Natural killer cell (primary cell): ENCODE data around the gene TAS2R41. TPM values are rescaled to one million over a fixed set of nuclear protein-coding genes. Genes with fewer than 3 reads are reported as not detected.

Experiments
- ATAC-seq, 3 donors: fragments of 150-1000 bp in 2 of 3; fragments of 200-7000 bp in 1 of 3; cut with Tn5 transposase; 1 replicate in 1 of 3; 2 replicates in 2 of 3; pipeline ENCODE4 v1.10.0; 2021; ENCODE audit warnings: mild to moderate bottlenecking in 2 of 3, moderate library complexity in 2 of 3
- DNase-seq, 2 donors: peaks; one replicate each; pipeline versions ENCODE4 v3.0.0 to v3.0.0-alpha.2; 2013 to 2021; ENCODE audit warnings: mixed read lengths in 1 of 2
- H3K27ac ChIP-seq: one replicate; pipeline ENCODE4 v1.5.1; 2013; ENCODE audit warnings: mild to moderate bottlenecking, low read length
- H3K27me3 ChIP-seq: one replicate; pipeline ENCODE4 v1.6.1; 2013; ENCODE audit warnings: low read length; ENCODE audit not compliant: control insufficient read depth, insufficient read depth
- H3K36me3 ChIP-seq: one replicate; pipeline ENCODE4 v1.6.1; 2013; ENCODE audit warnings: low read length; ENCODE audit not compliant: control insufficient read depth, insufficient read depth
- H3K4me1 ChIP-seq: one replicate; pipeline ENCODE4 v1.6.1; 2013; ENCODE audit warnings: low read length; ENCODE audit not compliant: control insufficient read depth, insufficient read depth
- H3K4me3 ChIP-seq: one replicate; pipeline ENCODE4 v1.5.1; 2013; ENCODE audit warnings: low read length
- H3K9me3 ChIP-seq: one replicate; pipeline ENCODE4 v1.6.1; 2013; ENCODE audit warnings: low read length; ENCODE audit not compliant: control insufficient read depth, insufficient read depth
- H3K27ac Mint-ChIP-seq, 2 donors: one replicate each; pipeline ENCODE4 v1.8.0; 2022; ENCODE audit warnings: mild to moderate bottlenecking in 2 of 2, mixed read lengths in 2 of 2, moderate library complexity in 1 of 2
- H3K27me3 Mint-ChIP-seq, 2 donors: one replicate each; pipeline ENCODE4 v1.8.0; 2022; ENCODE audit warnings: low read depth in 2 of 2, mixed read lengths in 2 of 2
- H3K36me3 Mint-ChIP-seq: one replicate; pipeline ENCODE4 v1.8.0; 2022; ENCODE audit warnings: mixed read lengths
- H3K4me1 Mint-ChIP-seq, 2 donors: one replicate each; pipeline ENCODE4 v1.8.0; 2022; ENCODE audit warnings: mixed read lengths in 2 of 2
- H3K4me3 Mint-ChIP-seq: one replicate; pipeline ENCODE4 v1.8.0; 2022; ENCODE audit warnings: mild to moderate bottlenecking, moderate library complexity, mixed read lengths
- H3K9me3 Mint-ChIP-seq, 2 donors: one replicate each; pipeline ENCODE4 v1.8.0; 2022; ENCODE audit warnings: mixed read lengths in 2 of 2
- CTCF ChIP-seq: fragments of 200-600 bp; IDR thresholded peaks from one replicate; pipeline ENCODE4 v1.8.0; 2022; ENCODE audit warnings: antibody characterized with exemption
- WGBS: methylation state at CpG from one replicate; pipeline ENCODE4 v1.1.7; 2013; ENCODE audit warnings: missing lambda C conversion rate; ENCODE audit not compliant: insufficient coverage; 5-methylcytosine and 5-hydroxymethylcytosine counted together
- intact Hi-C: fragments of 100-400 bp; cut with micrococcal nuclease; formaldehyde crosslinking; loops from one replicate; pipeline ENCODE4 v1.14.2; 2022
- total RNA-seq, 4 donors: library from RNA; stranded (reverse); fragments of 120-200 nt in 1 of 4; gene quantifications; one replicate each; pipeline versions ENCODE4 v1.2.3 to v1.2.4, GENCODE V29; 2013 to 2022

Gene TAS2R41
- total RNA-seq, 3 donors from 2014 or later (not counting 1 experiment from before 2014, with no cell fraction given): not detected

GRCh38 chr7:143437578-143437977, 40.1 kb upstream of the TAS2R41 start:
- no peak overlapping the region for H3K27ac Mint-ChIP-seq

GRCh38 chr7:143439866-143440265, 37.8 kb upstream of the TAS2R41 start:
- H3K36me3 Mint-ChIP-seq: no peaks in the 10 kb centered on the region
- intact Hi-C loops: no loop called here
- H3K27me3 Mint-ChIP-seq: peaks cover 0 to 12% of the 10 kb centered on the region in 2 donors
- Histone ChIP-seq H3K4me1 (no peaks in the 10 kb centered on the region), H3K27me3 (no peaks in the 10 kb centered on the region), H3K4me3 (no peak overlapping the region), H3K36me3 (no peaks in the 10 kb centered on the region), H3K27ac (no peak overlapping the region), H3K9me3 (no peaks in the 10 kb centered on the region)
- DNase-seq: no peak
- peaks cover 0 to 8% of the 10 kb centered on the region in 2 donors for H3K4me1 Mint-ChIP-seq
- no peak for ATAC-seq
- H3K27ac Mint-ChIP-seq: no peak overlapping the region
- 95% methylated on average over 1 of the region's 2 CpGs for WGBS
- TF ChIP-seq CTCF: no peak
- no peaks in the 10 kb centered on the region for H3K9me3 Mint-ChIP-seq
- no peak overlapping the region for H3K4me3 Mint-ChIP-seq

More at GRCh38 chr7:143437578-143437977, 40.1 kb upstream of the TAS2R41 start:
- intact Hi-C loops: no loop called here
- Histone ChIP-seq H3K27me3 (no peaks in the 10 kb centered on the region), H3K4me1 (no peaks in the 10 kb centered on the region), H3K36me3 (no peaks in the 10 kb centered on the region), H3K4me3 (no peak overlapping the region), H3K27ac (no peak overlapping the region), H3K9me3 (no peaks in the 10 kb centered on the region)
- WGBS: 9% methylated on average over 4 of the region's 4 CpGs
- Mint-ChIP-seq H3K4me1 (peaks cover 0 to 8% of the 10 kb centered on the region in 2 donors), H3K36me3 (no peaks in the 10 kb centered on the region), H3K4me3 (no peak overlapping the region), H3K27me3 (peaks cover 7 to 12% of the 10 kb centered on the region in 2 donors), H3K9me3 (no peaks in the 10 kb centered on the region)
- no peak for TF ChIP-seq CTCF
- DNase-seq (no peak), ATAC-seq (no peak)

GRCh38 chr7:143443153-143443552, 34.5 kb upstream of the TAS2R41 start, which contains the start of gene TAS2R60:
Gene TAS2R60 (plus strand): TSS chr7:143443453. CDS start chr7:143443453, 0 bp downstream.
- H3K4me3 Mint-ChIP-seq: no peak within 1 kb of the TSS
- H3K27ac ChIP-seq: no peak within 1 kb of the TSS
- DNase-seq: no peak
- H3K4me1 ChIP-seq: no peaks in the 10 kb centered on the region
- no peaks in the 10 kb centered on the region for H3K27me3 ChIP-seq
- H3K4me1 Mint-ChIP-seq: no peaks in the 10 kb centered on the region
- intact Hi-C loops: no loop called here
- no peak within 1 kb of the TSS for H3K4me3 ChIP-seq
- H3K9me3 ChIP-seq: no peaks in the 10 kb centered on the region
- no peaks in the 10 kb centered on the region for H3K36me3 Mint-ChIP-seq
- no peaks in the 10 kb centered on the region for H3K36me3 ChIP-seq
- no peaks in the 10 kb centered on the region for H3K9me3 Mint-ChIP-seq
- 89% methylated on average over 4 of the region's 4 CpGs for WGBS
- no peak for ATAC-seq
- TF ChIP-seq CTCF: no peak
- peaks cover 0 to 6% of the 10 kb centered on the region in 2 donors for H3K27me3 Mint-ChIP-seq
- no peak within 1 kb of the TSS for H3K27ac Mint-ChIP-seq
